DOHH2 (cell line): ENCODE results near the gene OBSCN.
A peak's percentile ranks its signal among the peaks of the same experiment; 100 is the strongest.

Experiments used
- H3F3A ChIP-seq: fragments of 200-600 bp; sonication (generic), shearing (Covaris generic); 2 replicates; pipeline ENCODE4 v1.6.0; 2016; ENCODE audit warnings: antibody characterized with exemption, mild to moderate bottlenecking; ENCODE audit not compliant: control insufficient read depth, insufficient read depth
- H3K27ac ChIP-seq: fragments of 200-600 bp; sonication (generic); 2 replicates; pipeline ENCODE4 v1.5.1; 2014; ENCODE audit warnings: low read depth, mild to moderate bottlenecking, low read length, moderate library complexity
- H3K27me3 ChIP-seq: fragments of 200-600 bp; sonication (generic); 2 replicates; pipeline ENCODE4 v1.6.1; 2014; ENCODE audit warnings: mild to moderate bottlenecking, low read length, mixed read lengths; ENCODE audit not compliant: control insufficient read depth
- H3K36me3 ChIP-seq: fragments of 200-600 bp; sonication (generic); 2 replicates; pipeline ENCODE4 v1.6.1; 2014; ENCODE audit warnings: mild to moderate bottlenecking, low read length, moderate library complexity, mixed read lengths; ENCODE audit not compliant: control insufficient read depth
- H3K4me1 ChIP-seq: fragments of 200-600 bp; sonication (generic); 2 replicates; pipeline ENCODE4 v1.6.1; 2014; ENCODE audit warnings: mild to moderate bottlenecking, low read length, mixed read lengths; ENCODE audit not compliant: control insufficient read depth
- H3K4me2 ChIP-seq: fragments of 200-600 bp; sonication (generic); 2 replicates; pipeline ENCODE4 v1.6.0; 2014; ENCODE audit warnings: mild to moderate bottlenecking, low read length, moderate library complexity
- H3K4me3 ChIP-seq: fragments of 200-600 bp; sonication (generic); 2 replicates; pipeline ENCODE4 v1.5.1; 2014; ENCODE audit warnings: mild to moderate bottlenecking, low read length, mixed read lengths
- H3K79me2 ChIP-seq: fragments of 200-600 bp; sonication (generic); 2 replicates; pipeline ENCODE4 v1.6.1; 2014; ENCODE audit warnings: mild to moderate bottlenecking, low read length, mixed read lengths; ENCODE audit not compliant: control insufficient read depth
- H3K9me2 ChIP-seq: fragments of 200-600 bp; sonication (generic); replicated peaks from 2 replicates; pipeline ENCODE4 v1.6.1; 2014; ENCODE audit warnings: mild to moderate bottlenecking, low read length, mixed read lengths; ENCODE audit not compliant: control insufficient read depth
- H3K9me3 ChIP-seq: fragments of 200-600 bp; sonication (generic); 2 replicates; pipeline ENCODE4 v1.6.1; 2014; ENCODE audit warnings: antibody characterized with exemption, low read length, mixed read lengths; ENCODE audit not compliant: control insufficient read depth, insufficient read depth
- H4K20me1 ChIP-seq: fragments of 200-600 bp; sonication (generic); 2 replicates; pipeline ENCODE4 v1.6.0; 2014; ENCODE audit warnings: low read depth, mild to moderate bottlenecking, antibody characterized with exemption, low read length, moderate library complexity; ENCODE audit not compliant: control insufficient read depth, insufficient read depth
- CTCF ChIP-seq: fragments of 200-600 bp; sonication (generic); IDR thresholded peaks from one replicate; pipeline ENCODE4 v1.5.1; 2014; ENCODE audit warnings: antibody characterized with exemption, mild to moderate bottlenecking, low read depth, low read length; ENCODE audit not compliant: poor library complexity, severe bottlenecking
- EZH2phosphoT487 ChIP-seq: fragments of 200-600 bp; sonication (generic); IDR thresholded peaks from 2 replicates; pipeline ENCODE4 v1.6.1; 2017; ENCODE audit warnings: borderline replicate concordance, mild to moderate bottlenecking, antibody characterized with exemption, low read length, moderate library complexity, mixed read lengths

OBSCN gene

DNA sequence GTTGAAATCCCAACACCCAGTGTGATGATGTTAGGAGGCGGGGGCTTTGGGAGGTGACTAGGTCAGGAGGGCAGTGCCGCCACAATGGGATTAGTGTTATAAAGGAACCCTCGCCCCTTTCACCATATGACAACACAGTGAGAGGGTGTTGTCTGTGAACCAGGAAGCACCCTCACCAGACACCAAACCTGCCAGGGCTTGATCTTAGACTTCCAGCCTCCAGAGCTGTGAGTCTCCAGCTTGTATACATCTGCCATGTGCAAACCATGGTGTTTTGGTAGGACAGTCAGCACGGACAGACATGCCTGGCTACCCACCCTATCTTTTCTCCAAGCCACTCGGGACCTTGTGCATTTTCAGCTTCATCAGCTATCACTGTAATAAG, 194.8 kb downstream of the OBSCN start:
- no peaks in the 10 kb centered on the region for H3K27me3 ChIP-seq
- peaks cover 74% of the 10 kb centered on the region for H3K36me3 ChIP-seq
- H3F3A ChIP-seq = no peaks in the 10 kb centered on the region
- H3K79me2 ChIP-seq = peaks cover 76% of the 10 kb centered on the region
- no peak overlapping the region for H3K4me2 ChIP-seq
- H3K9me2 ChIP-seq = no peaks in the 10 kb centered on the region
- TF ChIP-seq EZH2phosphoT487 (no peak), CTCF (no peak)
- H3K27ac ChIP-seq = no peak overlapping the region
- H3K4me3 ChIP-seq = no peak overlapping the region
- H3K4me1 ChIP-seq = peaks cover 21% of the 10 kb centered on the region
- no peaks in the 10 kb centered on the region for H3K9me3 ChIP-seq
- H4K20me1 ChIP-seq = peaks cover 25% of the 10 kb centered on the region

DNA sequence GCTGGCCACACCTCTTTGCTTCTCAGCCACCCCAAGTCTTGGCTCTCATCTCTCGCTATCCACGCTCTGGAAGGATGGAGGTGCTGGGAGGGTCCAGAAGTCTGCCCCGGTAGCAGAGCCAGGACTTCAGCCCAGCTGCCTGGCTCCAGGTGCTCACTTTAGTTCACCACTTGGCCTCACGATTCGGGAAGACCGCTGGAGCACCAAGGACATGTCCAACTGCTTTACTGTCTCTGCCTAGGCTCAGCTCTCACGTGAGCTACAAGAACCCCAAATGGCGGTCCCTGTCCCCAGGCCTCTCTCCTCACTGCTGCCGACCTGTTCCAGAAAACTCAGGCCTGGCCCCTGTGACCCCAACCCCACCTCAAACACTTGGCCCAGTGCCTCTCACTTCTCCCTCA, 195.4 kb downstream of the OBSCN start:
- H3K27me3 ChIP-seq = no peaks in the 10 kb centered on the region
- H3F3A ChIP-seq = no peaks in the 10 kb centered on the region
- H3K4me3 ChIP-seq = no peak overlapping the region
- no peaks in the 10 kb centered on the region for H3K9me2 ChIP-seq
- no peak overlapping the region for H3K27ac ChIP-seq
- TF ChIP-seq EZH2phosphoT487 = no peak
- no peak for TF ChIP-seq CTCF
- H3K4me1 ChIP-seq = peaks cover 26% of the 10 kb centered on the region
- peaks cover 25% of the 10 kb centered on the region for H4K20me1 ChIP-seq
- H3K4me2 ChIP-seq = no peak overlapping the region; the same call in 1 of the 2 replicates
- no peaks in the 10 kb centered on the region for H3K9me3 ChIP-seq
- H3K79me2 ChIP-seq = peaks cover 81% of the 10 kb centered on the region
- H3K36me3 ChIP-seq = peaks cover 69% of the 10 kb centered on the region

GRCh38 chr1:228404107-228404720, 196.4 kb downstream of the OBSCN start:
- Histone ChIP-seq H3F3A (no peaks in the 10 kb centered on the region), H3K4me1 (peaks cover 26% of the 10 kb centered on the region), H3K27ac (no peak overlapping the region), H3K9me3 (no peaks in the 10 kb centered on the region), H3K9me2 (no peaks in the 10 kb centered on the region), H3K79me2 (peaks cover 78% of the 10 kb centered on the region), H4K20me1 (peaks cover 25% of the 10 kb centered on the region), H3K4me3 (peak overlapping the region; percentile 100), H3K27me3 (no peaks in the 10 kb centered on the region), H3K36me3 (peaks cover 62% of the 10 kb centered on the region), H3K4me2 (peak overlapping the region; percentile 90)
- no peak for TF ChIP-seq EZH2phosphoT487
- TF ChIP-seq CTCF = no peak
